NCI-H2227 (cell line): Measurements from ENCODE around the gene TUBGCP5.
"Not testable (repeated sequence)": the region's sequence is repeated elsewhere in the genome, so short reads cannot be mapped to it uniquely, and the experiment has no call there.

Experiments
- DNase-seq: peaks from one replicate; lab custom pipeline; 2025; ENCODE audit not compliant: unreplicated experiment; lab: John Stamatoyannopoulos, UW

The TUBGCP5 gene

GRCh38 chr15:23043535-23043934 is 4.2 kb upstream of the TUBGCP5 start:
- DNase-seq, result not testable (repeated sequence)

GRCh38 chr15:23041736-23042135 is 2.4 kb upstream of the TUBGCP5 start:
- not testable (repeated sequence) for DNase-seq

GRCh38 chr15:23039917-23040281 is 530 bp upstream of the TUBGCP5 start:
- DNase-seq, result no peak

- DNase-seq, result peak; percentile 13
These were observed 635 bp downstream of the TUBGCP5 start for GRCh38 chr15:23038726-23039142.

- peak; percentile 22 for DNase-seq
These were observed 3.3 kb downstream of the TUBGCP5 start for GRCh38 chr15:23035964-23036566.

GRCh38 chr15:23033979-23034378 is 5.4 kb downstream of the TUBGCP5 start:
- no peak for DNase-seq

- no peak for DNase-seq
These were observed 13.2 kb downstream of the TUBGCP5 start for GRCh38 chr15:23026218-23026617.

- DNase-seq, result no peak
These were observed 17.2 kb downstream of the TUBGCP5 start for GRCh38 chr15:23022156-23022555.

GRCh38 chr15:23014394-23015000 is 24.9 kb downstream of the TUBGCP5 start:
- DNase-seq, result no peak

GRCh38 chr15:23013681-23014080 is 25.7 kb downstream of the TUBGCP5 start:
- DNase-seq, result no peak

GRCh38 chr15:23012616-23013015 is 26.8 kb downstream of the TUBGCP5 start:
- not testable (repeated sequence) for DNase-seq

GRCh38 chr15:23003736-23004135 is 35.6 kb downstream of the TUBGCP5 start:
- no peak for DNase-seq

GRCh38 chr15:23002920-23003319 is 36.4 kb downstream of the TUBGCP5 start:
- no peak for DNase-seq

- no peak for DNase-seq
These were observed 43.6 kb downstream of the TUBGCP5 start for GRCh38 chr15:22995795-22996194.

GRCh38 chr15:22992024-22992326 is 47.4 kb downstream of the TUBGCP5 start:
- no peak for DNase-seq

GRCh38 chr15:22989576-22990477 is 49.5 kb downstream of the TUBGCP5 start:
- DNase-seq, result no peak

GRCh38 chr15:22988811-22989210 is 50.6 kb downstream of the TUBGCP5 start:
- DNase-seq, result no peak

GRCh38 chr15:22981931-22982330 is 57.4 kb downstream of the TUBGCP5 start:
- DNase-seq, result not testable (repeated sequence)

GRCh38 chr15:22981051-22981840 is 58.1 kb downstream of the TUBGCP5 start:
- no peak for DNase-seq

GRCh38 chr15:22980189-22981050 is 58.9 kb downstream of the TUBGCP5 start, which contains the start of gene CYFIP1:
TSS of gene CYFIP1 (minus strand) at chr15:22980368. CDS start at chr15:22947285, 33,083 bp downstream.
- DNase-seq, result peak; percentile 72
